Measurements from ENCODE around the gene WFIKKN1.
A peak's percentile ranks its signal among the peaks of the same experiment; 100 is the strongest.

WFIKKN1 gene

GRCh38 chr16:659618-660017, 28.8 kb downstream of the WFIKKN1 start:
- no peak for DNase-seq

- no peak for DNase-seq
These were observed 29.3 kb downstream of the WFIKKN1 start for GRCh38 chr16:660132-660458.

- peak; percentile 58 for DNase-seq
These were observed 29.8 kb downstream of the WFIKKN1 start for GRCh38 chr16:660459-661183.

- DNase-seq = no peak
These were observed 30.5 kb downstream of the WFIKKN1 start for GRCh38 chr16:661184-661821.

GRCh38 chr16:662095-662494, 31.3 kb downstream of the WFIKKN1 start:
- no peak for DNase-seq

- DNase-seq = no peak
These were observed 31.8 kb downstream of the WFIKKN1 start for GRCh38 chr16:662597-662996.

- DNase-seq = no peak
These were observed 35.8 kb downstream of the WFIKKN1 start for GRCh38 chr16:666572-666971.

GRCh38 chr16:667113-667779, 36.5 kb downstream of the WFIKKN1 start:
- DNase-seq = no peak

GRCh38 chr16:667780-668518, 37.2 kb downstream of the WFIKKN1 start, which contains the start of gene RHOT2:
TSS of gene RHOT2 (plus strand) at chr16:668132. CDS start at chr16:668200, 68 bp downstream.
- peak; percentile 86 for DNase-seq

GRCh38 chr16:668519-669171, 37.9 kb downstream of the WFIKKN1 start:
- no peak for DNase-seq

- DNase-seq = no peak
These were observed 38.9 kb downstream of the WFIKKN1 start for GRCh38 chr16:669666-670065.

- no peak for DNase-seq
These were observed 39.9 kb downstream of the WFIKKN1 start for GRCh38 chr16:670485-671352.

- DNase-seq = no peak
These were observed 40.8 kb downstream of the WFIKKN1 start for GRCh38 chr16:671353-672131.

GRCh38 chr16:672371-672770, 41.6 kb downstream of the WFIKKN1 start:
- DNase-seq = no peak

- DNase-seq = no peak
These were observed 42.1 kb downstream of the WFIKKN1 start for GRCh38 chr16:672851-673250.

- DNase-seq = no peak
These were observed 42.7 kb downstream of the WFIKKN1 start for GRCh38 chr16:673399-673991.

- DNase-seq = no peak
These were observed 43.6 kb downstream of the WFIKKN1 start for GRCh38 chr16:674214-674881.

GRCh38 chr16:674968-675883, 44.4 kb downstream of the WFIKKN1 start, which contains the start of gene RHBDL1:
TSS of gene RHBDL1 (plus strand) at chr16:675671. CDS start at chr16:675791, 120 bp downstream.
- no peak for DNase-seq
